NT2/D1 (cell line): ENCODE results near the gene ATP12A.

Source experiments
- SUZ12 ChIP-seq: IDR thresholded peaks from 2 replicates; pipeline ENCODE4 v1.6.1; 2011; ENCODE audit not compliant: insufficient read length, insufficient read depth; ENCODE audit errors: extremely low read depth
- YY1 ChIP-seq: IDR thresholded peaks from 2 replicates; pipeline ENCODE4 v1.6.1; 2011; ENCODE audit not compliant: insufficient read length, insufficient read depth

GRCh38 chr13:24724714-24725113, 44.5 kb downstream of the ATP12A start:
- no peak for TF ChIP-seq YY1
- no peak for TF ChIP-seq SUZ12
